ENCODE data around the gene SCYL3.

- no peak for TF ChIP-seq POLR2A (IDR thresholded peaks at IDR 0.05)
- TF ChIP-seq CTCF (IDR thresholded peaks at IDR 0.05) = no peak
Measured at GRCh38 chr1:169869426-169869825, 24.3 kb downstream of the SCYL3 start.
